ENCODE measurements around the gene PPEF1. TPM values are rescaled to one million over a fixed set of nuclear protein-coding genes. Genes with fewer than 3 reads are reported as not detected.

The PPEF1 gene, protein sequence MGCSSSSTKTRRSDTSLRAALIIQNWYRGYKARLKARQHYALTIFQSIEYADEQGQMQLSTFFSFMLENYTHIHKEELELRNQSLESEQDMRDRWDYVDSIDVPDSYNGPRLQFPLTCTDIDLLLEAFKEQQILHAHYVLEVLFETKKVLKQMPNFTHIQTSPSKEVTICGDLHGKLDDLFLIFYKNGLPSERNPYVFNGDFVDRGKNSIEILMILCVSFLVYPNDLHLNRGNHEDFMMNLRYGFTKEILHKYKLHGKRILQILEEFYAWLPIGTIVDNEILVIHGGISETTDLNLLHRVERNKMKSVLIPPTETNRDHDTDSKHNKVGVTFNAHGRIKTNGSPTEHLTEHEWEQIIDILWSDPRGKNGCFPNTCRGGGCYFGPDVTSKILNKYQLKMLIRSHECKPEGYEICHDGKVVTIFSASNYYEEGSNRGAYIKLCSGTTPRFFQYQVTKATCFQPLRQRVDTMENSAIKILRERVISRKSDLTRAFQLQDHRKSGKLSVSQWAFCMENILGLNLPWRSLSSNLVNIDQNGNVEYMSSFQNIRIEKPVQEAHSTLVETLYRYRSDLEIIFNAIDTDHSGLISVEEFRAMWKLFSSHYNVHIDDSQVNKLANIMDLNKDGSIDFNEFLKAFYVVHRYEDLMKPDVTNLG
- total RNA-seq, result 0.31 TPM

DNA sequence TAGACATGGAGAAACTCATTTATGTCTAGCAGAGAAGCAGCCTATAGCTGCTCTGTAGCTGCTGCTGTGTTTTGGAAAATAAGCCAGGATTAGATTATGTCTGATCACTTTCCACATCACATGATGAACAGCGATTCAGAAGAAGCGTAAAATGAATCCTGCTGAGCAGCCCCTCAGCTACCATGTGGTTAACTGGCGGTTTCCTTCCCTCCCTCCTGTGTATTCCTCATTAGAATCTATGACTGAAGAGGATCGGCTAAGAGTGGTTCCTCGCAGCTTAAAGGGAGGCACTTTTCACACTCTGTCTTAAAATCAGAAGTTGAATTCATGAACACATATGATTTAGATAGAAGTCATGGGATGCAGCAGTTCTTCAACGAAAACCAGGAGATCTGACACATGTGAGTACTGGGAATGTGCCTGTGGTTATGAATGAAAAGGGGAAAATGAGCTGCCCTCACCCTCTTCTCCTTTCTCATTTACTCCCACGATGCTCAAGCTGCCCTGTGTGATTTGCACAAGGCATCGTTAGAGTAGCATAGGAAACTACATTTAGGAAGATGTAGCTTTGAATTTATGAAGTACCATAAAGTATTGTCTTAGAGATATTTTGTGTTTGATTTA is at the start of gene PPEF1:
PPEF1 (plus strand) TSS at position 220 of the 624 bp plus-strand sequence; CDS start at position 356, 136 bp downstream.
- Histone ChIP-seq H3K4me1 (ENCODE audit: insufficient read depth, low read length) (no peaks in the 10 kb centered on the region), H3K4me3 (ENCODE audit: low read length) (no peak within 1 kb of the TSS), H3K9me3 (ENCODE audit: low read depth, low read length) (no peaks in the 10 kb centered on the region), H3K27me3 (ENCODE audit: insufficient read depth, low read length) (no peaks in the 10 kb centered on the region)

DNA sequence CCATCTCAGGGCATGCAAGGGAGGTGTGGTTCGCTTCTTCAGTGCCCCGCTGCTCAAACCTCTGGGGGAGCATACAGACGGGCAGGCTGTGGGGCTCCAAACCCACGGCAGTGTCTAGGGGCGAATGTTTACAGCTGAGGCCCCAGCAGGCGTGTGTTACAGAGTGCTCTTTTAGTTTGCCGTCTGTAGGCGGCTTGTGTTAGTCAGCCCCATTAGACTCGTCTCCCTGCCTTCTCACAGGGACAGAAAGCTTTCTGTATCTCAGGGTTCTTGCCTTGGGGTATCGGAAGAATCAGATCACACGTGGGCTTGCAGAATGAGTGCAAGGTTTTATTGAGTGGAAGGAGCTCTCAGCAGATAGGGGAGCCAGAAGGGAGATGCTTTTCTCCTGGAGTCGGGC is 46.2 kb upstream of the PPEF1 start:
- Histone ChIP-seq H3K9me3 (ENCODE audit: low read depth, low read length) (no peaks in the 10 kb centered on the region), H3K27me3 (ENCODE audit: insufficient read depth, low read length) (no peaks in the 10 kb centered on the region), H3K4me1 (ENCODE audit: insufficient read depth, low read length) (peaks cover 2% of the 10 kb centered on the region), H3K4me3 (ENCODE audit: low read length) (no peak overlapping the region)

DNA sequence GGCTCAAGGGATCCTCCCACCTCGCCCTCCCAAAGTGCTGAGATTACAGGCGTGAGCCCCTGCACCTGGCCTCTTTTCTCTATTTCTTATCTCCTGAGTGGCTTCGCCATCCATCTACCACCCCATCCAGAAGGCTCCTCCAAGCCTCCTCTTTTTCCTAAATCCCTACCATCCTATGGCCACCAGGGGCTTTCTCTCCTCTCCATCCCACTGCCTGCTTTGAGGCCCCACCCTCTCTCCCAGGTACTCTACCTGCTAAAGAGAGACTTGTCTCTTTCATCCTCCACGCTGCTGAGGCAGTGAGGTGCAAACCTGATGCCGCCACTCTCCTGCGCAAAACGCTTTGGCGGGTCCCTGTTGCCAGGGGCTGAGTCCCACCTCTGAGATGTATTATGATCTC is 42.5 kb upstream of the PPEF1 start:
- no peaks in the 10 kb centered on the region for H3K9me3 ChIP-seq (ENCODE audit: low read depth, low read length)
- no peak overlapping the region for H3K4me3 ChIP-seq (ENCODE audit: low read length)
- H3K4me1 ChIP-seq (ENCODE audit: insufficient read depth, low read length), result peaks cover 18% of the 10 kb centered on the region
- H3K27me3 ChIP-seq (ENCODE audit: insufficient read depth, low read length), result no peaks in the 10 kb centered on the region

DNA sequence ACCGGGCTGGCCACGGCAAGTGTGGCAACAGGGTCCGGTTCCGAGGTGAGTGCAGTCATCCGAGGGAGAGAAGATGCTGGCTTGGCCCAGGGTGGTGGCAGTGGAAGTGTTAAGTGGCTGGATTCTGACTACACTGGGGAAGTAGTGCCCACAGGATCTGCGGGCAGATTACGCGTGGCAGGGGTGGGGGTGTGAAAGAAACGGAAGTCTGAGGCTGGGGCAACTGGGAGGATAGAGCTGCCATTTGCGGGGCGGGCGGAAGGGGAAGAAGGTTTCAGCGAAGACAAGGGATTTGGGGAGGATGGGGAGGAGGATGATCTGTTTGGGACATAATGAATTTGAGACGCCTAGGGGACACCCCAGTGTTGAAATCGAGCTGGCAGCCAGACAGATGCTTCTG is 40.8 kb upstream of the PPEF1 start:
- Histone ChIP-seq H3K4me3 (ENCODE audit: low read length) (no peak overlapping the region), H3K4me1 (ENCODE audit: insufficient read depth, low read length) (peaks cover 18% of the 10 kb centered on the region)

DNA sequence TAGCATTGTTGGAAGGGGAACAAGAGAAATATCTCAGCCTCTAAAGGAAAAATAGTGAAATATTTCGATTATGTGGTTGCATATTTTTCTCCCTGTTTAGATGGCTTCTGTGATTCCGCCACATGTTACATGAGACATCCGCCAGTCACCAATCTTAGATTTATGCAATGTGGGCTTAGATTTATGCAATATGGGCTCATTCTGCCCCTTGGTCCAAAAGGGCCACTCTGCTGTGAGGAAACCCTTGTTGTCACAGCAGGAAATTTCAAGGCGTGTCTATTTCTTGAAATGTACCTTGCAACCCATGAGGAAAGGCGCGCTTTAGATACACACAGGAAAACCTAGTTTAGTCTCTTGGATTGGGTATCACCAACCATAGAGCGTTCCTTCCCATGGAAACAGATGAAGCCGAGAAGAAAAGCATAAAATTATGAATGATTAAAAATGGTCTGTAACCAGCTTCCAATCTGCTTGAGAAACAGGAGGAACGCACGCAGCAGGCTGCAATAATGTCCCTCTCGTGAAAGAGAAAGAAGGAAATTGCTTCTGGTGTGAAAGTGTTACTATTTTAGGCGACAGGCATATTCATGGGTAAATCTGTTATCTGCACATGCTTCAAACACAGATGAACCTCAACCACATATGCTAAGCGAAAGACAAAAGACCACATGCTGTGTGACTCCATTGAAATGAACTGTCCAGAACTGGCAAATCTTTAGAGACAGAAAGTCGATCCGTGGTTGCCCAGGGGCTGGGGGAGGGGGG is 39.2 kb upstream of the PPEF1 start:
- no peaks in the 10 kb centered on the region for H3K9me3 ChIP-seq (ENCODE audit: low read depth, low read length)
- H3K4me3 ChIP-seq (ENCODE audit: low read length), result no peak overlapping the region
- H3K4me1 ChIP-seq (ENCODE audit: insufficient read depth, low read length), result peaks cover 18% of the 10 kb centered on the region
- no peaks in the 10 kb centered on the region for H3K27me3 ChIP-seq (ENCODE audit: insufficient read depth, low read length)

More for the DNA sequence above, 40.8 kb upstream of the PPEF1 start:
- H3K27me3 ChIP-seq (ENCODE audit: insufficient read depth, low read length), result no peaks in the 10 kb centered on the region
- H3K9me3 ChIP-seq (ENCODE audit: low read depth, low read length), result no peaks in the 10 kb centered on the region

DNA sequence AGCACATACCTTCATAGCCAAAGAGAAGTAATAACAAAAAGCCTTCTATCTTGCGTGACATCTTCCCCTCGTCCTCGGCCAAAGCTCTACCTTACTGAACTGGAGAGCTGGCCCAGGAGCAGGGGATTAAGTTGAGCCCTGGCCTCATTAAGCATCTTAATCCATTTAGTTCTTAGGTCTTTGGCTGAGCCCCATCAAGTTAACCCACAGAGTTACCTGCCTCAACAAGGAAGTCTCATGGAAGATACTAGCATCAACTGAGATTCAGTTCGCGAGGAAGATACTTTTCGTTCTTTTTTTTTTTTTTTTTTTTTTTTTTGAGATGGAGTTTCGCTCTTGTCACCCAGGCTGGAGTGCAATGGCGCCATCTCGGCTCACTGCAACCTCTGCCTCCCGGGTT is 35.4 kb upstream of the PPEF1 start, which contains the start of gene RS1:
RS1 (minus strand) TSS at position 101 of the 400 bp plus-strand sequence; CDS start at position 61, 40 bp downstream.
- Histone ChIP-seq H3K4me3 (ENCODE audit: low read length) (no peak within 1 kb of the TSS), H3K27me3 (ENCODE audit: insufficient read depth, low read length) (no peaks in the 10 kb centered on the region), H3K9me3 (ENCODE audit: low read depth, low read length) (no peaks in the 10 kb centered on the region), H3K4me1 (ENCODE audit: insufficient read depth, low read length) (peaks cover 9% of the 10 kb centered on the region)

DNA sequence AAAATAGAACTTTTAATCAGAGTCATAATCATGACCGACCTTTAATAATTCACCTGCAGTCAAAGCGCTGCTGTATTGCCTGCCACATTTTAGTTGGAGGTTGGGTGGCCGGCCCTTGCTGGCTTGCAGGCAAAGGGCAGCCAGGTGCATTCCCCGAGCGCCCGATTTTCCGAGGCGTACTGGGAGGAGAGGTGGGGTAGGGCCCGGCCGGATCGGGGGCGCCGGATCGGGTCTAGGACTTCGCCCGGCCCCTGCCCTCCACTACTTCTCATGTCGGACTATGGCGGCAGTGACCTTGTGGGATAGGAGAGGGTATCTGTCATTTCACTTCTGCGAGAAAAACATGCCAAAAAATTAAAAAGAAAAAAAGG is 33.0 kb upstream of the PPEF1 start:
- Histone ChIP-seq H3K4me3 (ENCODE audit: low read length) (peak overlapping the region; percentile 65), H3K27me3 (ENCODE audit: insufficient read depth, low read length) (no peaks in the 10 kb centered on the region), H3K4me1 (ENCODE audit: insufficient read depth, low read length) (peaks cover 5% of the 10 kb centered on the region), H3K9me3 (ENCODE audit: low read depth, low read length) (no peaks in the 10 kb centered on the region)

DNA sequence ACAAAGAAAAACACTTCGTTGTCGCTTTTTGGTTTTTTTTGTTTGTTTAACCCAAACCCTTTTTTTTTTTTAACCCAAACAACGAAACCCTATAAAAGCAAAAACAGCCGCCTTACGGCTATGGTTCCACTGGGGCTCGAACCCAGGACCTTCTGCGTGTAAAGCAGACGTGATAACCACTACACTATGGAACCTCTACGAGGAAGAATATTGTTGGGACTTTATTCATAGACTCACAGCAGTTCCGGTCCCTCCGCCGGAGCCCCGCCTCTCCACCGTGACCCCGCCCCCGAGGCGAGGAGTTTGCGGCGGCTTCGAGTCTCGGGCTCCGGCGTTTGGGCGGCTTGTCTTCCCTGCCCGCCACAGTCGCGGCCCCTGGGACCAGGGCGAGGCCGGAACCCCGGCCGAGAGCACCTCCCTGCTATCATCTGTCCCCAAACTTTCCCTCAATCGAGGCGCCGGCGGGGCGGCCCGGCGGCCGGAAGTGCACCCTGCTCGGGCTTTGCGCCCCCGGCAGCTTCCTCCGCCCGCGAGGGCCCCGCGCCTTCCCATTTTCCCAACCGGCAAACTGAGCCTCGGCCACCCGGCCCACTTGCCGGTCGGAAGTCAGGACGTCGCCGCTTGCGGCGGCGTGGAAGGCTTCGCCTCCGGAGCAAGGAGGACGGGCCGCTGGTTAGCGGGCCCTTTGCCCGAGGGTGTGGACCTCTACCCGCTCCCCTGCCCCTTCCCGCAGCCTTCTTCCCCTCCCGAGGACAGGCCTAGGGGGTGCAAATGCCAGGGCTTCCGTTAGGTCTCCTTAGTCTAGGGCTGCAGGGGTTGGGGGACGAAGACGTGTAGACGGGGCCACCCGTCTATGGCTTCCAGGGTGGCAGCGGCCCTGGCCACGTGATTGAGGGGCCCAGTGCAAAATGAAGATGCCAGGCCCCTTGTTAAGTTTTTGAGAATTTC is 32.4 kb upstream of the PPEF1 start:
- peaks cover 5% of the 10 kb centered on the region for H3K4me1 ChIP-seq (ENCODE audit: insufficient read depth, low read length)
- peak overlapping the region; percentile 65 for H3K4me3 ChIP-seq (ENCODE audit: low read length)
- no peaks in the 10 kb centered on the region for H3K27me3 ChIP-seq (ENCODE audit: insufficient read depth, low read length)
- H3K9me3 ChIP-seq (ENCODE audit: low read depth, low read length), result no peaks in the 10 kb centered on the region

DNA sequence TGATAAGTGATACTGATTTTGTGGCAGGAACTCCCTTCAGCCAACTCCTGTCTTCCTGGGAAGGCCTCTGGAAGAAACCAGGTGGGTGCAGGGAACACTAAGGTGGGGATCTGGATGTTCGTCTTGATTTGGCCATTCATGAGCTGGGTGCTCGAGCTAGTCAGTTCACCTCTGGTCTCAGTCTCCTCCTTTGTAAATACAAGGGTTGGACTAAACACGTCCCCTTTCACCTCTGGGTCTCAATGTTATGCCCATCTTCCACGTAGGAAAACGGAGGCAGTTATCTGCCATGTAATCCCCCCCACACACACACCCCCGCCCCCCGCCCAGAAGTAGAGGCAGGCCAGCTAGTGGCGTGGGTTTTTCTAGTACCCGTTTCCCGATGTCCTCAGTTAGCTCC is 31.4 kb upstream of the PPEF1 start:
- Histone ChIP-seq H3K4me1 (ENCODE audit: insufficient read depth, low read length) (peaks cover 5% of the 10 kb centered on the region), H3K9me3 (ENCODE audit: low read depth, low read length) (no peaks in the 10 kb centered on the region), H3K4me3 (ENCODE audit: low read length) (no peak overlapping the region), H3K27me3 (ENCODE audit: insufficient read depth, low read length) (no peaks in the 10 kb centered on the region)

DNA sequence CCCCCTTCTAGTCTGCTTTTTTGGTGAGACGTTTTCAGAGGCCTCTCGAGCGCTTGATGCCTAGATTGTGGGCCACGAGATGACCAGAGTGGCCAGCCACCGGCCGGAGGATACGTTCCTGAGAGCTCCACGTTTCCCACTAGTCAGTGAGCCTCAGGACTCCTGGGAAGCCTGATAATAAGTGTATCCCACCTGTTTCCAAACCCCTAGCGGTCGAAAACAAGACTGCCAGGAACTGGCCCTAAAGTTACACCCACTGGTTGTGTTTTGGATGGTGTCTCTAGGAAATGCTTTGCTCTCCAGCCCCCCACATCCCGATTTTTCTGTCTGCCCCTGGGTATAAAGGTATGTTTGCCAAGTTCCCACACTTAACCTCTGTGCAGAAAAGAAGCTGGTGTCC is 31.0 kb upstream of the PPEF1 start:
- peaks cover 5% of the 10 kb centered on the region for H3K4me1 ChIP-seq (ENCODE audit: insufficient read depth, low read length)
- H3K9me3 ChIP-seq (ENCODE audit: low read depth, low read length), result no peaks in the 10 kb centered on the region
- no peak overlapping the region for H3K4me3 ChIP-seq (ENCODE audit: low read length)
- no peaks in the 10 kb centered on the region for H3K27me3 ChIP-seq (ENCODE audit: insufficient read depth, low read length)

DNA sequence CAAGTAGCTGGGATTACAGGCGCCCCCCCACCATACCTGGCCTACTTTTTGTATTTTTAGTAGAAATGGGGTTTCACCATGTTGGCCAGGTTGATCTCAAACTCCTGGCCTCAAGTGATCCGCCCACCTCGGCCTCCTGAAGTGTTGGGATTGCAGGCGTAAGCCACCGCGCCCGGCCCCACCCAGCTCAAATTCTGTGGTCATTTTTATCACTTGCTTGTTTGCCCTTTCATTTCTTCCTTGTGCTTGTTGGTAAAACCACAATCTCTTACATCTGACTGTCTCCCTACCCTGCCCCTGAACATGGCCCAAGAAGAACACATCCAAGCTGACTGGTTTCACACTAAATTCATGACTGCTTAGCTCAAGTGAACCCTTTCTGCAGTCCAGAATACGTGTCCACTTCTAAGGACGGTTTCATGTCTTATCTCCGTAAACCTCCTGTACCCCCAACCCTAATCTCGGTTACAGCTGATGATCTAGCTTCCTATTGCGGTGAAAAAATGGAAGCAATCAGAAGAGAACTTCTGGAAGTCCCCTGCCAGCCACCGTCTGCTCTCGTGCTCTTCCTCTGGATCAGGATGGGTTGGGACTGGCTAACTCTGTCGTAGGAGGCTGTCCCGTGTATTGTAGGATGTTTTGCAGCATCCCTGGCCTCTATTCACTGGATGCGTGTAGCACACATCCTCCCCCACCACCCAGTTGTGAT is 30.1 kb upstream of the PPEF1 start:
- H3K27me3 ChIP-seq (ENCODE audit: insufficient read depth, low read length), result no peaks in the 10 kb centered on the region
- H3K9me3 ChIP-seq (ENCODE audit: low read depth, low read length), result no peaks in the 10 kb centered on the region
- peaks cover 5% of the 10 kb centered on the region for H3K4me1 ChIP-seq (ENCODE audit: insufficient read depth, low read length)
- no peak overlapping the region for H3K4me3 ChIP-seq (ENCODE audit: low read length)

DNA sequence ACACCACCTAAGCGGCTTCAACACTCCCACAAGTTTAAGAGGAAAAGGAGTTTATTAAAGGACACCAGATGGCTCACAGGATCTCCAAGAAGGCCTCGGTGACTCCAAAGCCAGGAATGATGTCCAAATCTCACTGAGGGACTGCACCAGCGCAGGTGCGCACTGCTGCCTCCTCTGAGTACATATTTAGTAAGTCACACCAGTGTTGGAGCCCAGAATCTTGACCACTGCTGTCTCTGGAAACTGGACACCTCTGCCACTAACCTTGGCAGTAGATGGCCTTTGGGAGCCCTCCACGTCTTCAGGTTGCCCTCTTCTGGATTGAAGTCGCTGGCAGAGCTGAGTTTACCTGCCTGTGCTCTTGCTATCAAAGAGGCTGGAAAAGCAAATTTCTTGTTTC is 25.4 kb upstream of the PPEF1 start:
- Histone ChIP-seq H3K27me3 (ENCODE audit: insufficient read depth, low read length) (no peaks in the 10 kb centered on the region), H3K4me1 (ENCODE audit: insufficient read depth, low read length) (peaks cover 11% of the 10 kb centered on the region), H3K4me3 (ENCODE audit: low read length) (no peak overlapping the region), H3K9me3 (ENCODE audit: low read depth, low read length) (no peaks in the 10 kb centered on the region)

DNA sequence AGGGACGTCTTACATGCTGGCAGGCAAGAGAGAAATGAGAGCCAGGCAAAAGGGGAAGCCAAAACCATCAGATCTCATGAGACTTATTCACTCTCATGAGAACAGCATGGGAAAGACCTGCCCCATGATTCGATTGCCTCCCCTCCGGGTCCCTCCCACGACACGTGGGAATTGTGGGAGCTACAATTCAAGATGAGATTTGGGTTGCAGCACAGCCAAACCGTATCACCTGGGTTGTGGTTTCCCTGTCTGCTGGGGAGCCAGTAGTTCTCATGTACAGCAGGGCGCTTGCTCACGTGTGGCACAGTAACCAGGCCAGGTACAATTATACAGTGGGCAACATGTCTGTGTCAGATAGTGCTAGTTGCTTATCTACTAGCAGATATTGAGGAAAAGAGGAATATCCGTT is 24.5 kb upstream of the PPEF1 start:
- Histone ChIP-seq H3K27me3 (ENCODE audit: insufficient read depth, low read length) (no peaks in the 10 kb centered on the region), H3K4me3 (ENCODE audit: low read length) (no peak overlapping the region), H3K4me1 (ENCODE audit: insufficient read depth, low read length) (peaks cover 14% of the 10 kb centered on the region), H3K9me3 (ENCODE audit: low read depth, low read length) (no peaks in the 10 kb centered on the region)
